ENCODE results near the gene EFNA5. TPM values are rescaled to one million over a fixed set of nuclear protein-coding genes. Genes with fewer than 3 reads are reported as not detected.

Gene EFNA5
- polyA plus RNA-seq, 1 donor (not counting 4 experiments of a cell fraction or from before 2014, with no cell fraction given), result 4.8 TPM

DNA sequence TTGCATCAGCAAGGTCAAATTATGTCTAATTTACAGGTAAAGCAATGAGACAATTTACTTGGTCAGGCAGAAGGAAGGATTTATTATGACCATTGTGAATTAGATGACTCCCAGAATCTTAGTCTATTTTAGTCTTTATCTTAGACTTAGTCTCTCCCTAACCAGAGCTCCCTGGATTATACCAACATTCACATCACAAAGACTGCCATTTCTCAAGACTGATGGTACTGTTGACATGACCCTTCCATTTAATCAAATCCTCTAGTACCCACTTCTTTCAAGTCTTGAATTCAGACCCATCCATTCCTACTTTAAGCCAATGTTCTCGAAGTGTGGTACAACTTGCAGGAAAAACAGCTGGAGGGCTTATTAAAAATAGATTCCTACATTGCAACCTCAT, 257.0 kb downstream of the EFNA5 start:
- H3K79me2 ChIP-seq (ENCODE audit: control insufficient read depth, insufficient read depth, low read length), result no peaks in the 10 kb centered on the region
- H3K9me3 ChIP-seq (ENCODE audit: control insufficient read depth, low read depth, low read length), result no peaks in the 10 kb centered on the region
- H3K4me3 ChIP-seq (ENCODE audit: control insufficient read depth in 2 of 3, extremely low read depth in 1 of 3, insufficient read depth in 2 of 3, low read depth in 1 of 3, low read length in 3 of 3), result no peak overlapping the region
- TF ChIP-seq CTCF (optimal IDR thresholded peaks at IDR 0.05 in 1 of 3, IDR thresholded peaks at IDR 0.05 in 1 of 3, conservative IDR thresholded peaks at IDR 0.05 in 1 of 3; ENCODE audit: extremely low read depth in 1 of 3, insufficient read depth in 2 of 3, low read length in 3 of 3) (no peak), EZH2 (IDR thresholded peaks at IDR 0.05; ENCODE audit: low read length) (no peak)
- dilution Hi-C loops (cut with MboI; ENCODE audit: extremely low pct_ligation_motif_present, low sequenced_read_pairs), result no loop called here
- FAIRE-seq, result no peak
- no peaks in the 10 kb centered on the region for H3K36me3 ChIP-seq (ENCODE audit: control insufficient read depth in 2 of 2, extremely low read depth in 1 of 2, insufficient read depth in 2 of 2, low read length in 2 of 2)
- H3K9me1 ChIP-seq (ENCODE audit: control insufficient read depth, extremely low read depth, insufficient read depth, low read length), result no peaks in the 10 kb centered on the region
- no peak overlapping the region for H3K27ac ChIP-seq (ENCODE audit: control insufficient read depth, insufficient read depth, low read length)
- H2AFZ ChIP-seq (ENCODE audit: control insufficient read depth, low read length), result no peak overlapping the region
- no peaks in the 10 kb centered on the region for H3K27me3 ChIP-seq (ENCODE audit: control insufficient read depth, extremely low read depth, insufficient read depth, low read length)
- no peak for DNase-seq (ENCODE audit: low read depth, low spot score)
- no peaks in the 10 kb centered on the region for H3K4me1 ChIP-seq (ENCODE audit: control insufficient read depth, extremely low read depth, insufficient read depth, low read length)
- H3K9ac ChIP-seq (ENCODE audit: control insufficient read depth, extremely low read depth, insufficient read depth, low read length), result no peak overlapping the region
- H4K20me1 ChIP-seq (ENCODE audit: control insufficient read depth, extremely low read depth, insufficient read depth, low read length), result no peaks in the 10 kb centered on the region
- H3K4me2 ChIP-seq (ENCODE audit: control insufficient read depth, extremely low read depth, insufficient read depth, low read depth, low read length), result no peak overlapping the region

- Histone ChIP-seq H3K4me3 (ENCODE audit: control insufficient read depth in 2 of 3, extremely low read depth in 1 of 3, insufficient read depth in 2 of 3, low read depth in 1 of 3, low read length in 3 of 3) (no peak overlapping the region), H3K4me1 (ENCODE audit: control insufficient read depth, extremely low read depth, insufficient read depth, low read length) (peaks cover 12% of the 10 kb centered on the region), H3K9me1 (ENCODE audit: control insufficient read depth, extremely low read depth, insufficient read depth, low read length) (no peaks in the 10 kb centered on the region), H3K79me2 (ENCODE audit: control insufficient read depth, insufficient read depth, low read length) (no peaks in the 10 kb centered on the region), H3K27me3 (ENCODE audit: control insufficient read depth, extremely low read depth, insufficient read depth, low read length) (no peaks in the 10 kb centered on the region), H2AFZ (ENCODE audit: control insufficient read depth, low read length) (no peak overlapping the region), H3K9me3 (ENCODE audit: control insufficient read depth, low read depth, low read length) (no peaks in the 10 kb centered on the region), H3K4me2 (ENCODE audit: control insufficient read depth, extremely low read depth, insufficient read depth, low read depth, low read length) (no peak overlapping the region), H3K36me3 (ENCODE audit: control insufficient read depth in 2 of 2, extremely low read depth in 1 of 2, insufficient read depth in 2 of 2, low read length in 2 of 2) (no peaks in the 10 kb centered on the region), H3K27ac (ENCODE audit: control insufficient read depth, insufficient read depth, low read length) (no peak overlapping the region), H4K20me1 (ENCODE audit: control insufficient read depth, extremely low read depth, insufficient read depth, low read length) (no peaks in the 10 kb centered on the region), H3K9ac (ENCODE audit: control insufficient read depth, extremely low read depth, insufficient read depth, low read length) (no peak overlapping the region)
- FAIRE-seq (no peak), DNase-seq (ENCODE audit: low read depth, low spot score) (no peak)
- dilution Hi-C loops (cut with MboI; ENCODE audit: extremely low pct_ligation_motif_present, low sequenced_read_pairs), result no loop called here
- TF ChIP-seq CTCF (optimal IDR thresholded peaks at IDR 0.05 in 1 of 3, IDR thresholded peaks at IDR 0.05 in 1 of 3, conservative IDR thresholded peaks at IDR 0.05 in 1 of 3; ENCODE audit: extremely low read depth in 1 of 3, insufficient read depth in 2 of 3, low read length in 3 of 3), result no peak
- no peak for TF ChIP-seq EZH2 (IDR thresholded peaks at IDR 0.05; ENCODE audit: low read length)
These were observed 262.2 kb downstream of the EFNA5 start for GRCh38 chr5:107408564-107408963.

Data from keratinocyte (primary cell).